ENCODE data around the gene CAMK2D.

Gene CAMK2D

DNA sequence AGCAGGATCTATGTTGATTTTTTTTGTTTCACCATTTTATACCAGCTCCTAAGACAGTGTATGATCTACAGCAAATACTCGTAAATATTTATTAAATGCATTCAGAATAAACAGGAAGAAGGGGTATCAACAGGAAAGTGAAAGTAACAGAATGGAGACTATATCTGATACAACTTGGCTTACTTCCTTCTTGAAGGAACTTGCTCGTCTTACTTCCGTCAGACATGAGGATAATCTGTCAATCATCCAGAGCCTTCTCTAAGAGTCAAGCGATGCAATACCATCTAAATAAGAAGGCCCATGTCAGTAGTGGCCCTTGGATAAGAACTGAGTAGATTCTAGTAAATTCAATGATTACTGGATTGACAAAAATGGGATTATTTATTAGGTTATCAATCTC lies 84.2 kb downstream of the CAMK2D start:
- DNase-seq = no peak

- DNase-seq = no peak
Measured at GRCh38 chr4:113675731-113676697, 85.5 kb downstream of the CAMK2D start.

DNA sequence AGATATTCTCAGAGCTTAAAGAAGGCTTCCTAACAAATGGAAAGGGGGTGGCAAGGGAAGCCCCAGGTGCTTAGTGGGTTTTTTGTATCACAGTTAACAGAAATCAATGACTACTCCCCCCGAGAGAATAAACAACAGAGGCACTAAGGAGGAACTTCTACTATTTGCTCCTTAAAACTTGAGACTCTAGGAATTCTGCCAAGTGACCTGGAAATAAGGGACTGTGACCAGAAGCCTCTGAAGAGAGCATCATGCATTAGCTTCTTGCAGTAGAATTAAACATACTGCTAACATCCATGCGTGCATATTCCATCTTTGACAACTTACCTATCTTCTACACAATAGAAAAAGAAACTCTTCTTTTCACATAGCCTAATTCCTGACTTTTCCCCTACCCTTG lies 86.8 kb downstream of the CAMK2D start:
- no peak for DNase-seq

GRCh38 chr4:113674251-113674650 lies 87.3 kb downstream of the CAMK2D start:
- DNase-seq = no peak

GRCh38 chr4:113673450-113673849 lies 88.1 kb downstream of the CAMK2D start:
- peak; percentile 2 for DNase-seq

GRCh38 chr4:113666386-113667114 lies 95.0 kb downstream of the CAMK2D start:
- no peak for DNase-seq

- DNase-seq = no peak
Measured at GRCh38 chr4:113665036-113665435, 96.5 kb downstream of the CAMK2D start.

GRCh38 chr4:113662581-113662980 lies 99.0 kb downstream of the CAMK2D start:
- DNase-seq = no peak

GRCh38 chr4:113659127-113659526 lies 102.4 kb downstream of the CAMK2D start:
- no peak for DNase-seq

GRCh38 chr4:113657586-113658233 lies 103.8 kb downstream of the CAMK2D start:
- no peak for DNase-seq

GRCh38 chr4:113653871-113654270 lies 107.7 kb downstream of the CAMK2D start:
- no peak for DNase-seq

DNA sequence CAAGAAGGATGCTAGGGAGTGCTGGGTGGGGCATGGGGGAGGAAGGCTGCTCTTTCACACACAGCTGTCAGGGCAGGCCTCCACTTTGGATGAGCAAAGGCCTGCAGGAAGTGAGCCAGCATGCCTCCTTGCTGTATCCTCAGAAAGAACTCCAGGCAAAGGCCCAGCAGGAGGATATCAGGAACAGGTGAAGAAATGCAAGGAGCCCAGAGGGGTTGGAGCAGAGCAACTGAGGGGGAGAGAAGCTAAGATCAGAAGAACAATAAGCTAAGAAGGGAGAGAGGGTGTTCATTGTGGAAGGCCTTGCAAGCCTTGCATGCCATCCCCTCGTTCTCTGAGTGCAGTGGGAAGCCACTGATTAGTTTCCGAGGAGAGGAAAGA lies 115.1 kb downstream of the CAMK2D start:
- DNase-seq = no peak

- DNase-seq = no peak
Measured at GRCh38 chr4:113645771-113646441, 115.6 kb downstream of the CAMK2D start.

GRCh38 chr4:113645288-113645687 lies 116.2 kb downstream of the CAMK2D start:
- no peak for DNase-seq

- DNase-seq = no peak
Measured at GRCh38 chr4:113644398-113644797, 117.1 kb downstream of the CAMK2D start.

DNA sequence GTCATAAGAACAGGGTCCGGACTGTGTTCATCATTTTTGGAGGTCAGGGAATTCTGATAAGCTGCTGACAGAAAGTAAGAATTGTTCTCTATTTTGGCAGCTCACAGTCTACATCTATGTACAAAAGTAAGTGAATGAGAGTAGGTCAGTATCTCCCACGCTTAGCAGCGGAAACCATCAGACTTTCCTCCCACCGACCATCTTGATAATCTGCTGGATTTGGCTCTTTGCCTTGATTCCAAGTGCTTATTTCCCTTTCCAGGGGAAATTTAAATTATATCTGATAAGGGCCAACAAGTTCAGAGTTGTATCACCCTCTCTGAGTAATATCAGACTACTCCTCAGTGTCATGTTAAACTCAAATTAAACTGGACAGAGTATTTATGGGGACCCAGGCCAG lies 118.0 kb downstream of the CAMK2D start:
- DNase-seq = no peak

DNA sequence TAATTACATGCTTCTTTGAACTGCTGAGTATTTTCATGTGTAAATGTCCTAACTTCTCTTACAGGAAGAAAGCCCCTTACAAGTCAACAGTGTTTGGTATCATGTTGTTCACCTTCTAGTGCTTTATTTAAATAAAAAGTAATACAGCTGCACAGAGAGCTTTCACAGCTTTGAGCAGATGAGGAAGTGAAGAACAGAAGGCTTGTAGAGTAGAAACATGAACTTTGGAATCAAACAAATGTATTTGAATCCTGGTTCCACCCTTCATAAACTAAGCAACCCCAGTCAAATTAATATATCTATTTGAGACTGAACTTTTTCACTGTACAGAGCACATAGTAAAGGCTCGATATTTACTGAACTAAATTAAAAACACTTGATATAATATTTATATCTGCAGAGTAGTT lies 120.5 kb downstream of the CAMK2D start:
- no peak for DNase-seq

GRCh38 chr4:113639326-113639725 lies 122.2 kb downstream of the CAMK2D start:
- no peak for DNase-seq

DNA sequence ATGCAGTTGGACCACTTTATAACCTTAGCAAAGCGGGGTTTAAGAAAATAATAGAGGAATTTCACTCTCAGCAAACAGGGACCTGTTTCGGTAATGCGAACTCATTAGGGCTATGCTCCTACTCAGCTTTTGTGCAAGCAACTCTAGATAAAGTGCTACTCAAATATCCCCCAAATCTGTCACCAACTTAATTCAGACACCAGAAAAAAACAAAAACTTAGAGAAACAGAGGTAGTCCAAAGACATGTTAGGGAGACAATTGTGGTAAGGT lies 123.0 kb downstream of the CAMK2D start:
- no peak for DNase-seq

GRCh38 chr4:113637823-113638561 lies 123.5 kb downstream of the CAMK2D start:
- no peak for DNase-seq

GRCh38 chr4:113637363-113637762 lies 124.2 kb downstream of the CAMK2D start:
- no peak for DNase-seq

DNA sequence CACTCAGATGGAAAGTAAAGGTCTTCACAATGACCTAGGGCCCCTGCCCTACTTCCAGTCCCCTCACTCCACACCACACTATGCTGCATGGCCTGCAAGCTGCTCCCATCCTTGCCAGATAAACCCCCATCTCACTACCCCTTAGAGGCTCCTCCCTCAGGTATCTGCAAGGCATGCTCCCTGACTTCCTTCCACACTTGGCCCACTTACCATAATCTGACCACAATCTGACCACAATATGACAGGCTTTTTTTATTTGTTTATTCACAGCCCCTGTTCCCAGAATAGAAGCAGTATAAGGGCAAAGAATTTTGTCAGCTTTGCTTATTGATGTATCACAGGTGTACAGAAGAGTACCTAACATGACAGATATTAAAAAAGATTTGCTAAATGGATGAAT lies 124.7 kb downstream of the CAMK2D start:
- peak; percentile 1 for DNase-seq

DNA sequence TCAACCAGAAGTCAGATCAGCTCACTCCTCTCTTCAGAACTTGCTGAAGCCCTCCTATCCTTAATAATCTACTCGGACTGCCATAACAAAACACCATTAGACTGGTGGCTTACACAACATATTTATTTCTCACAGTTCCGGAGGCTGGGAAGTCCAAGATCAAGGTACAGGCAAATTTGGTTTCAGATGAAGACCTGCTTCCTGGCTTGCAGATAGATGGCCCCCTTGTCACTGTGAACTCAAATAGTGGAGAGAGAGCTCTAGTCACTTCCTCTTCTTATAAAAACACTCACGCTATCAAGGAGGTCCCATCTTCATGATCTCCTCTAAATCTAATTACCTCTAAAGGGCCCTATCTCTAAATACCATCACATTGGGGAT lies 125.1 kb downstream of the CAMK2D start:
- DNase-seq = no peak
